GM19240 (cell line): Measurements from ENCODE around the gene MYEOV.

Experiments used
- DNase-seq: peaks from one replicate; pipeline ENCODE4 v3.0.0; 2011; ENCODE audit warnings: low spot score; ENCODE audit not compliant: insufficient read length

The MYEOV gene

DNA sequence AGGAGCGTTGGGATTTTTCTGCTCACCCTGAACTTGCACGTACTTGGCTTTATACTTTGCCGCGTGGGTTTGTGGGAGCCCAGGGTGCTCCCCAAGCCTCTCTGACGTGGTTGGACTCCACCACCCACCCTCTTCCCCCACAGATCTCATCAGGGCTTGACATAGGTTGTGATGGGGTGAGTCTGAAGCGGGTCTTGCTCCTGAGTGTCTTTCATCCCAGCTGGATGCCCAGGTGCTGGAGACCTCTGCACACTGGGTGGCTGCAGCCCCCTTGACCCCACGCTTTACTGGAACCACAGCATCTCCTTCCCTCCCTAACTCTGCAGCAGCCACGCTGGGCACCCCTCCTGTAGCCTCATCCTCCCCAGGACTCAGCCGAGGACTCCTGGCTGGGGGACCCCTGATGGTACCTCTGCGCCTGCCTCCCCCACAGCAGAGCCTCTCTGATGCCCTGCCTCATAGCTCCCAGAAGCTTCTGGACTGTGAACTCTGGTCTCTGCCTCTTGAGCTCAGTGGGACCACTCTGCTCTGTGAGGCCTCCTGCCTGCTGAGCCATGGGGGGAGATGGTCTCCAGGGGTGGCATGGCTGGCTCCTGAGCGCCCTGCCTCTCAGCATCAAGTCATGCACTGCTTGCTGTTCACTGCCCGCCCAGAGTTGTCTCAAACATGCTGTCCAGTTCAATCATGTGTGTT lies 45.2 kb downstream of the MYEOV start:
- no peak for DNase-seq

DNA sequence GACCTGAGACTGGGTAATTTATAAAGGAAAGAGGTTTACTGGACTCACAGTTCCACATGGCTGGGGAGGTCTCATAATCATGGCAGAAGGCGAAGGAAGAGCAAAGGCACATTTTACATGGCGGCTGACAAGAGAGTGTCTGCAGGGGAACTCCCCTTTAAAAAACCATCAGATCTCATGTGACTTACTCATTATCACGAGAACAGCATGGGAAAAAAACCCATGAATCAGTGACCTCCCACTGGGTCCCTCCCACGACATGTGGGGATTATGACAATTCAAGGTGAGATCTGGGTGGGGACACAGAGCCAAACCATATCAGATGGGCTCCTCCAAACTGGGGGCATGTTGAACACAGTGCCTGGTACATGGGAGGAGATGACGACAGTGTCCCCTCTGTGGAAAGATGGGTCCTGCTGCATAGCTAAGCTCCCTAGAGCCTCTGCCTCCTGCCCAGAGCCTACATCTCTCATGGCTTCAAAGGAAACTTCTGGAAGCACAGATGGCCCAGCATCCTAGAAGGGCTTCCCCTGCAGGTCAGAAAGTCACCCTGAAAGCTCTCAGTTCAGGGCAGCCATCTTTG lies 46.1 kb downstream of the MYEOV start:
- no peak for DNase-seq

DNA sequence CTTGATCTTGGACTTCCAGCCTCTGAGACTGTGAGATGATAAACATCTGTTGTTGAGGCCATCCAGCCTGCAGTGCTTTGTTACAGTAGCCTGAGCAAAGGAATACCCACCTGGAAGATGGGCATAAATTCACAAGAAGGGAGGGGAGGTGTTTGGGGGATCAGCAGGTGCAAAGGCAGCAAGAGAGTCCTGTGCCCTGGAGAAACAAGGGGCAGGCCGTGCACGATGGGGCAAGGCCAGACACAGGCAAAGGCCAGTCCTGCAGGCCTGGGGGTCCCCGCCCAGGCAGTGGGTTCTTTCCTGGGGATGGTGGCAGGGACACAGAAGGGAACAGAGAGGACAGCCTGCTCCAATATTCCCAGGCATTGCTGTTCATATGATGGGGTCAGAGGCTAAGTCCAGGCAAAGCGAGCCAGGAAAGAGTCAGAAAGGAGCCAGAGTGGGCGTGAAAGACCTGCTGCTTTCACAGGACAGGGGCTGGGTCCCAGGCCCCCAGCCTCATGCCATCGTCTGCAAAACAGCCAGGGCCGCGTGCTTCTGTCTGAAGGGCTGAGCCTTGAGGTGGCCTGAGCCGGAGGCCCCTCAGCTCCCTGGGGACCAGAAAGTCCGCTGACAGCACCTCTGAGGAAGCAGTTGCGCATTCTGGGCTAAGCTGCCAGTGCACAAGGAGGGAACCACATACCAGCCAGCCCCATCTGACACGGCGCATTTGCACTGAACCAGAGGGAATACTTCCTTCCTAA lies 48.8 kb downstream of the MYEOV start:
- no peak for DNase-seq

DNA sequence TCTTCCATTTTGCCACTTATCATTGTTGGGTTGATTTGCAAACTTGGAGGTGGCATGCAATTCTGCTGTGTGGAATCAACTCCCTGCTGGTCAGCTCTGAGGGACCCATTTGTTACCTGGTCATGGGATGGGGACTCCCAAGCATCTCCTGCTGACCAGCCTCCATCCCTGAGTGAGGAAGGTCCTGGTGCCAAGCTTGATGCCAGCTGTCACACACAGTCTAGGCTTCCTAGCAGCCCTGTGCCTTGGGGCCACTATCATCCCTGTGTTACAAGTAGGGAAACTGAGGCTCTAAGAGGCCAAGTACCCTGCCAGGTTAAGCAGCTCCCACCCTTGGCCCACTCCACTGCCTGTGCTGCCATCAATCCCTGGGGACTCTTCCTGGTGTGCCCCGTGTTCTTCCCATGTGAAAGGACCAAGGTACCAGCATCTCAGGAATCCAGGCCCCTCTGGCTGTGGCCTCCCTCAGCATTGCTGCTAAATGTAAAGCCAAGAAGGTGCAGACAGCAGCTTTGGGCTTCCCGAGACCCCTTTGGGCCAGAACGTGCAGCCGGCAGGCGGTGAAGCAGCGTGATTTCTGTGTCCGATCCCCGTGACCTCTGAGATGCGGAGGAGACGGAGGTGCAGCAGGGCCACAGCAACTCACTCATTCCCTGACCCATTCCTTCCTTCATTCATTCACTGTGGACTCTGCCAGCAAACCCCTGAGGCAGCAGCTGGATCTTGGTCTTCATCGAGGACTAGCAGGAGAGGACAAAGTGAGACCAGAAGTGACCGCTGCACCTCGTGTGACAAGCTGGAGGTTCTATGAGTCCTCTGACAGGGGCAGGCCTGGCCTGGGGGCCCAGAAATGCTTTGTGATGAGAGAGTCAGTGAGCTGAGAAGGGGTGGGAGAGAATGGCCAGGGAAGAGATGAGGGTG lies 49.7 kb downstream of the MYEOV start:
- no peak for DNase-seq

DNA sequence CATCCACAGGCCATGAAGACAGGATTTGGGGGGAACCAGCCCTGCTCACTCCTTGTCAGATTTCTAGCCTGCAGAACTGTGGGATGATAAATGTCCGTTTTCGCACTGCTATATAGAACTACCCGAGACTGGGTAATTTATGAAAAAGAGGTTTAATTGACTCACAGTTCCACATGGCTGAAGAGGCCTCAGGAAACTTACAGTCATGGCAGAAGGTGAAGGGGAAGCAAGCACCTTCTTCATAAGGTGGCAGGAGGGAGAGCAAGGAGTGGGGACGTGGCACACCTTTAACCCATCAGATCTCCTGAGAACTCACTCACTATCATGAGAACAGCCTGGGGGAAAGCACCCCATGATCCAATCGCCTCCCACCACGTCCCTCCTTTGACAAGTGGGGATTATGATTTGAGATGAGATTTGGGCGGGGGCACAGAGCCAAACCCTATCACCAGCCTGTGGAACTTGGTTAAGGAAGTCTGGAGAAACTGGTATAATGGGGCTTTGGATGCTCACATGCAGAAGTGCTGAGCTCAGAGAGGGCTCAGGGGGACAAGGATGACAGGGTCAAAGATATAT lies 50.7 kb downstream of the MYEOV start:
- no peak for DNase-seq
